Calu3 (cell line): ENCODE results near the gene TTC39C. TPM values are rescaled to one million over a fixed set of nuclear protein-coding genes. Genes with fewer than 3 reads are reported as not detected.
A peak's percentile ranks its signal among the peaks of the same experiment; 100 is the strongest.

Experiments used
- BruUV-seq: library from RNA; stranded (reverse); fragments of 400-500 nt; replicated peaks from 2 replicates; lab custom pipeline; 2021; lab: Mats Ljungman, UMichigan
- CTCF ChIA-PET: fragments of 300-600 bp; sonication (Branson Sonifier 250); formaldehyde crosslinking; loops from one replicate; lab custom pipeline; 2022; ENCODE audit warnings: antibody characterized with exemption; lab: Charles Lee
- DNase-seq: peaks from one replicate; pipeline ENCODE4 v3.0.0; 2022
- H3K27ac Mint-ChIP-seq: one replicate; pipeline ENCODE4 v1.8.0; 2022; ENCODE audit warnings: mixed read lengths; ENCODE audit not compliant: unreplicated experiment
- H3K27me3 Mint-ChIP-seq: one replicate; pipeline ENCODE4 v1.8.0; 2022; ENCODE audit warnings: mixed read lengths; ENCODE audit not compliant: unreplicated experiment
- H3K36me3 Mint-ChIP-seq: one replicate; pipeline ENCODE4 v1.8.0; 2022; ENCODE audit warnings: mild to moderate bottlenecking, moderate library complexity, mixed read lengths; ENCODE audit not compliant: insufficient read depth, unreplicated experiment
- H3K4me1 Mint-ChIP-seq: one replicate; pipeline ENCODE4 v1.8.0; 2022; ENCODE audit warnings: mild to moderate bottlenecking, low read depth, mixed read lengths; ENCODE audit not compliant: unreplicated experiment
- H3K4me3 Mint-ChIP-seq: one replicate; pipeline ENCODE4 v1.8.0; 2022; ENCODE audit warnings: mild to moderate bottlenecking, low read depth, moderate library complexity, mixed read lengths; ENCODE audit not compliant: unreplicated experiment
- H3K9me3 Mint-ChIP-seq: one replicate; pipeline ENCODE4 v1.8.0; 2022; ENCODE audit warnings: low read depth, mixed read lengths; ENCODE audit not compliant: unreplicated experiment
- intact Hi-C: fragments of 100-400 bp; cut with micrococcal nuclease; formaldehyde crosslinking; loops from one replicate; pipeline ENCODE4 v1.10.0; 2022; ENCODE audit not compliant: unreplicated experiment
- total RNA-seq: library from RNA; stranded (reverse); gene quantifications from 2 replicates; pipeline ENCODE4 v1.2.3, GENCODE V29; 2022
- TF ChIP-seq, protein P1 (sequence below): fragments of 200-600 bp; IDR thresholded peaks from one replicate; pipeline ENCODE4 v1.8.0; 2022; ENCODE audit warnings: antibody characterized with exemption; ENCODE audit not compliant: unreplicated experiment

The TTC39C gene
- total RNA-seq, 1 experiment from 2014 or later: 26.8 TPM

GRCh38 chr18:24115628-24116027 is 101.1 kb downstream of the TTC39C start:
- CTCF ChIA-PET: no interaction called here
- H3K27ac Mint-ChIP-seq: no peak overlapping the region

GRCh38 chr18:24118750-24119577 is 104.4 kb downstream of the TTC39C start:
- intact Hi-C loops: loop anchor here (1.0 to 10.0 kb wide), 3 partner anchors 102 to 294 kb away; no protein-coding TSS in a partner anchor
- Mint-ChIP-seq H3K27me3 (no peaks in the 10 kb centered on the region), H3K4me1 (peaks cover 25% of the 10 kb centered on the region), H3K4me3 (no peak overlapping the region), H3K9me3 (peaks cover 4% of the 10 kb centered on the region), H3K27ac (no peak overlapping the region), H3K36me3 (no peaks in the 10 kb centered on the region)
- peak; percentile 74 for DNase-seq
- no TSS peak for BruUV-seq
- CTCF ChIA-PET: interaction anchor here (0.7 kb wide), 1 partner anchor 15 kb away, joined by 3 read pairs; no protein-coding TSS in a partner anchor
- TF ChIP-seq, protein P1, sequence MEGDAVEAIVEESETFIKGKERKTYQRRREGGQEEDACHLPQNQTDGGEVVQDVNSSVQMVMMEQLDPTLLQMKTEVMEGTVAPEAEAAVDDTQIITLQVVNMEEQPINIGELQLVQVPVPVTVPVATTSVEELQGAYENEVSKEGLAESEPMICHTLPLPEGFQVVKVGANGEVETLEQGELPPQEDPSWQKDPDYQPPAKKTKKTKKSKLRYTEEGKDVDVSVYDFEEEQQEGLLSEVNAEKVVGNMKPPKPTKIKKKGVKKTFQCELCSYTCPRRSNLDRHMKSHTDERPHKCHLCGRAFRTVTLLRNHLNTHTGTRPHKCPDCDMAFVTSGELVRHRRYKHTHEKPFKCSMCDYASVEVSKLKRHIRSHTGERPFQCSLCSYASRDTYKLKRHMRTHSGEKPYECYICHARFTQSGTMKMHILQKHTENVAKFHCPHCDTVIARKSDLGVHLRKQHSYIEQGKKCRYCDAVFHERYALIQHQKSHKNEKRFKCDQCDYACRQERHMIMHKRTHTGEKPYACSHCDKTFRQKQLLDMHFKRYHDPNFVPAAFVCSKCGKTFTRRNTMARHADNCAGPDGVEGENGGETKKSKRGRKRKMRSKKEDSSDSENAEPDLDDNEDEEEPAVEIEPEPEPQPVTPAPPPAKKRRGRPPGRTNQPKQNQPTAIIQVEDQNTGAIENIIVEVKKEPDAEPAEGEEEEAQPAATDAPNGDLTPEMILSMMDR: peak; percentile 81

More at GRCh38 chr18:24115628-24116027, 101.1 kb downstream of the TTC39C start:
- intact Hi-C loops: loop anchor here (5.0 to 10.0 kb wide), 2 partner anchors 98 to 291 kb away; no protein-coding TSS in a partner anchor
- no peak overlapping the region for H3K4me3 Mint-ChIP-seq
- no peaks in the 10 kb centered on the region for H3K27me3 Mint-ChIP-seq
- H3K9me3 Mint-ChIP-seq: peaks cover under 1% of the 10 kb centered on the region
- no peaks in the 10 kb centered on the region for H3K36me3 Mint-ChIP-seq
- TF ChIP-seq, protein P1: no peak
- no peak for DNase-seq
- H3K4me1 Mint-ChIP-seq: peaks cover 47% of the 10 kb centered on the region
- no TSS peak for BruUV-seq

GRCh38 chr18:24120676-24121075 is 106.1 kb downstream of the TTC39C start:
- TF ChIP-seq, protein P1: no peak
- intact Hi-C loops: no loop called here
- Mint-ChIP-seq H3K27me3 (no peaks in the 10 kb centered on the region), H3K36me3 (no peaks in the 10 kb centered on the region), H3K27ac (no peak overlapping the region), H3K4me1 (peaks cover 8% of the 10 kb centered on the region), H3K9me3 (peaks cover 4% of the 10 kb centered on the region), H3K4me3 (no peak overlapping the region)
- no TSS peak for BruUV-seq
- DNase-seq: no peak
- CTCF ChIA-PET: no interaction called here

- BruUV-seq: no TSS peak
- intact Hi-C loops: no loop called here
- Mint-ChIP-seq H3K27me3 (no peaks in the 10 kb centered on the region), H3K4me1 (peaks cover 8% of the 10 kb centered on the region), H3K36me3 (no peaks in the 10 kb centered on the region), H3K9me3 (peaks cover 4% of the 10 kb centered on the region), H3K4me3 (no peak overlapping the region), H3K27ac (no peak overlapping the region)
- DNase-seq: no peak
- TF ChIP-seq, protein P1: no peak
- CTCF ChIA-PET: no interaction called here
These were observed 107.1 kb downstream of the TTC39C start for GRCh38 chr18:24121625-24122024.
